HG03108 (cell line): ENCODE results near the gene ADAM12.

ENCODE experiments used
- ATAC-seq: cut with Tn5 transposase; IDR thresholded peaks from one replicate; pipeline ENCODE4 v1.9.1; 2021; ENCODE audit warnings: moderate library complexity; ENCODE audit not compliant: unreplicated experiment

The ADAM12 gene

DNA sequence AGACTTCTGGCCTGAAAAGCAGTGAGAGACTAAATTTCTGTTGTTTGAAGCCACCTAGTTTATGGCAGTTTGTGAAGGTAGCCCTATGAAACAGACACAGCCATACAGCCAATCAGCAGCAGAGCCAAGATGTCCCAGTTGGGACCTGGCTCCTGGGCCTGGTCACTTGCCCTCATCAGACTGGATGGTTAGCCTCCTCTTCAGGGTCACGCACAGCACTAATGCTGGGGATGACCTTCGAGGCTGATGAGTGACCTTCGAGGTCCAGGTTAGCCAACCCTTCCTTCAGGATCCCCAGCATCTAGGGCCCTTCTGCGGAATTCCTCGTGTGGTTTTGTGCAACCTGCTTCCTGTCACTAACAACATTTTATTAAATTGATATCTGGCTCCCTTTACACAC lies 262.3 kb downstream of the ADAM12 start:
- ATAC-seq, result no peak

DNA sequence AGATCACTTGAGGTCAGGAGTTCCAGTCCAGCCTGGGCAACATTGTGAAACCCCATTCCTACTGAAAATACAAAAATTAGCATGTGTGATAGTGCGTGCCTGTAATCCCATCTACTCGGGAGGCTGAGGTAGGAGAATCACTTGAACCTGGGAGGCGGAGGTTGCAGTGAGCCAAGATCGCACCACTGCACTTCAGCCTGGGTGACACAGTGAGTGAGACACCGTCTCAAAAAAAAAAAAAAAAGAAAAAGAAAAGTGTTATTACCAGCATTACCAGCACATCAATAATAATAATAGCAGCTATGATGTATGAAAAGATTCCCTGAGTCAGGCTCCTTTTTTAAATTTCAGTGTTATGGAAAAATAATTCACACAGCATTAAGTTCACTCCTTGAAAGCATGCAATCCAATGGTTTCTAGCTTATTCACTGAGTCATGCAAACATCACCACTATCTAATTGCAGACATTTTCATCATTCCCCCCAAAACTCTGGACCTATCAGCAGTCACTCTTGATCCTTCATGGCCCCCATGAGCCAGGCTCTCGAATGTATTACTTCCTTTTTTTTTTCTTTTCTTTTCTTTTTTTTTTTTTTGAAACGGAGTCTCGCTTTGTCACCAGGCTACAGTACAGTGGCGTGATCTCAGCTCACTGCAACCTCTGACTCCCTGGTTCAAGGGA lies 263.5 kb downstream of the ADAM12 start:
- no peak for ATAC-seq

DNA sequence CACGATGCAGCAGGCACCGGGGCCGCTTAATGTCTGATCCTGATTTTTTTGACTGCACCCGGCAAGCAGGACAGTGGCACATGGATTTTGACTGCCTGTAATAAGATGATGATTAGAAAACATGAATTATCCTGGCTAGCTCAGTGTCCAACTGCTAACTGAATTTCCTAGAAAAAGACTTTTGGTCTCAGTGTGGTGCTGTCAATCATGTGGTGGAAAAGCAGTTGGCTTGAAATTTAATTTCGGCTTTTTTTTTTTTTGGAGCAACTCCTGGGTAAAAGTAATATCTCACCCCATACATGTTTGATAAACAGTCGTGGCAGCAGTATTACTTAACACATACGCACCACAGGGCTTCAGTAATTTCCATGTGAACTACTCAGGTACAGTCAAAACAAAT lies 264.2 kb downstream of the ADAM12 start:
- ATAC-seq, result no peak

DNA sequence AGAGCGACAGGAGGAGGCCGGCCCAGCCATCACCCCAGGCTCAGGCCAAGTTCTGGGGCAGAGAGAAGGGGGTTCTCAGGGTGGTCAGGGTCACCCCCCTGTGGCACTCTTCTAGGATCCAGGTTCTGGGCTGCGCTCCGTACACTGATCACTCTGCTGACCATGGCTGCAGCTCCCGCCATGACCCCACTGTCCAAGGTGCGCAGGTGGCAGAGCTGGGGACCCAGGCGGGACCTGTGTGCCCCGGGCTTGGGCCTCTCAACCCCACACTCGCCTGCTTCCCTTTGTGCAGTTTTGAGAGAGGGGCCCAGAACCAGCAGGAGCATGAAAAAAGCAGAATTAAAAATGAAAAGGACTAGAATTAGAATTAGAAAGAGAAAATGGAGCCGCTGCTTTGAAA lies 264.8 kb downstream of the ADAM12 start:
- ATAC-seq, result no peak

DNA sequence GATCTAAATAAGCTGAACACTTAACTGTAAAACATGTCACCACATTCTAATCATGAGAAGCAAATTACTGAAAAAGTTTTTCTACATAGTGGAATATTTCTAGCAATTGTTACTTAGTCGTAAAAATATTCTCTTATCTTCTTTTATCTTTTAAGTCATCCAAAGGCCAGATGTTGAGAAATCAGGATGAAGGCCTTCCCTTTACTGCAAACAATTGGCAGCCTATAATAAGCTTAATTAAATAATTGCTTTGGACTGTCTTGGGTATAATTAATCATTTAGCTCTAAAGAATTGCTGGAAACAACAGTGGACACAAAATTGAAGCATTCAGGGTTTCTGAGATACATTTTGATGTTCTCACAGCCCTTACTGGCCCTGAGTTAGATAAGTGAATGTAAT lies 265.4 kb downstream of the ADAM12 start:
- ATAC-seq, result no peak

DNA sequence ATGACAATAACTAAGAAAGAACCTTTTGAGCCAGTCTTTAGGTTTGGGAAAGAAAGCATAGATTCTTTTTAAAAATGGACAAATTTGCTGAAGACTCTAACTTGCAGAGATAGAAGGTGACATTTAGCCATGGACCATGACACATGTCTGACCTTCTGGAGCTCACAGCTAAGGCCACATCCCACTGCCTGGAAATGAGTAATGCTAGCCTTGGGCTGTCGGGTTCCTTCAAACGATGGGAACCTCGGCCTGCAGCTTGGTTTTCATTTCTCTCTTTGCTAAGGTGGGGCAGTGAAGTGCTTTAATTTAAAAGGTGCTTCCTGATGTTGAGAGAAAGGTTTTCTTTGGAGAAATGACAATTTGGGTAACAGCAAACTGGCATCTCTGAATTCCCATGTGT lies 268.7 kb downstream of the ADAM12 start:
- ATAC-seq, result no peak

DNA sequence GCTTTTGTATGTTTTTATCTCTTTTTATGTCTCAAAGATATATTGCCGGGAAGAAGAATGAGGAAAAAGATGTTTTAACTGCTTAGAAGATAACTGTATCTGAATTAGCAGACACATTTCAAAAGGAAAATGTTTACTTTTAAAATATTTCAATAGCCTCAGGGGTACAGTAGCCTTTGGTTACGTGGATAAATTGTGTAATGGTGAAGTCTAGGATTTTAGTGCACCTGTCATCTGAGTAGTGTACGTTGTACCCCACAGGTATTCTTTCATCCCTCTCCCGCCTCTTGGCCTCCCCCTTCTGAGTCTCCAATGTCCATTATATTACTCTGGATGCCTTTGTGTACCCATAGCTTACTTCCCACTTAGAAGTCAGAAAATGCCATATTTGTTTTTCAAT lies 269.8 kb downstream of the ADAM12 start:
- ATAC-seq, result no peak

DNA sequence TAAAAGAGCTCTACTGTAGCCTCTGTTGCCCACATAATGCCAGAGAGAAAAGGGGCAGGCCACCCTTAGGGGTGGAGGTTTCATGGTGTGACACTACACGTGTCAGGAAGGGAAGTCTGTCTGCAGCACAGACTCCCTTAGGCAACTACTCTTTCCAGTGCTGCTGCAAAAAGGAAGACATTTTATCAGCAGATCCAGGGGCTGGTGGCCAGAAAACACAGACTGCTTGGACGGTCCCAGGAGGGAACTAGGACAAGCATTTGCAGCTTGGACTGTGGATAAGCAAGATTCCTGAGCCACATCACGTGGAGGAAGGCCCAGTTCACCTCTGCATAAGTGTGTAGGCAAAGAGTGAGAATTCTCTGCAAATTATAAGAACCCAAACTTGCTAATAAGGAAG lies 271.1 kb downstream of the ADAM12 start:
- no peak for ATAC-seq

DNA sequence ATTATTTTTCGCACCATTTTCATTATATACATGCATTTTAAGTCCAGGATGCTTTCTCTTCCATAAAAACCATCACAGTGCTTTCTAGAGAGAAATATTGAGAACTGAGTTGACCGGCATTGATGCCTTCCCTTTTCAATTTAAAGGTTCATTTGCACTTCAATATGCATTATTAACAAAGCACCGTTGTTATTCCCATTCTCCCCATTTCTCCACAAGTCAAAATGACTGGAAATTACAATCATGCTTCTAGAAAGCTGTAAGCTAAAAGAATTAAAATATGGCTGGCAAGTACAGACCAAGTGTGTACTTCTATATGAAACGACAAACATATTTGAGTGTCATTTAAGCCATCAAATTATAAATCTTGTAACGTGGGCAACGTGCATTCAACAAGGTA lies 272.4 kb downstream of the ADAM12 start:
- no peak for ATAC-seq

DNA sequence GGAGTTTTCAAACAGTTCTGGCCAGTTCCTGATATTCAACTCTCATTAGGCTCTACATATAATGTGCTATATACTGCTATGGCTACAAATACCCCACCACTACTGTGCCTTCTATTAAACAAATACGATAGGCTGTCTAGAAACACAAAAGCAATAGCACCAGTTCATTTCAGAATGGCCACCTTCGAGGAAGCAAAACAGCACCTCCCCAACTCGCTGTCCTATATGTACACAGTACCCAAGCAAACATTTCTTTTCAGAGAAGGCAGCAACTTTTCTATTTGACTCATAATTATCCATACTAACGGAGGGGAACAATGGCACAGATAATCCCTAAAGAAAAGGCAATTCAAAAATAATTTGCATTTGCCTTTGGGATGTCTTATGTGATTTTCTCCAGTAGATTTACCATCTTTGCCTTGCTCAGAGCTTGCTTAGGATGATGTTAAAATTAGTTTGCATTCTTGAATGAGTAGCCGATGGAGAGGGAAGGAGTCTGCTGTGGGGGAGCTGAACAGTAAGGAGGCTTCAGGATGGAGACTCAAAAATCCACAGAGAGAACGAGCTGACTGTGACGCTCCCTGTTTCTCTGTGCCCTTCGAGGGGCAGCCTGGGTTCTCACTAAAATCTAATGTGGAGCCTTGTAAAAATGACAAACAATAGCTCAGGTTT lies 273.3 kb downstream of the ADAM12 start:
- ATAC-seq, result no peak

DNA sequence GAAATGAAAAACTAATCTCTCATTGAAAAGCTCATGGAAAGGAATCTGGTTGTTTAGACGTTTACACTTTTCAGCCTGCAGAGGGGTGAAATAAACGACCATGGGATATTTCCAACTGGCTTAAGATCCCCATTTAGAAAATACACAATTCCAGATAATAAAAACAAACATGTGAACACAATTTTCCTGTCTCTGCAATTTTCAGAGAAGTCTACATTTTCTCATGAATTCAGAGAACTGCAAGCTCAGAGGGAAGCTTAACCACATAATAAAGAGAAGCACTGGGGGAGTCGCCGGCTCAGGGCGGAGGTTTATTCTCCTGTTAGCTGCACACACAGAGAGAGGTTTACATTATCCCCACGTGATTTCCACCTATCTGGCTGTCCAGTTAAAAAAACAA lies 276.8 kb downstream of the ADAM12 start:
- no peak for ATAC-seq

DNA sequence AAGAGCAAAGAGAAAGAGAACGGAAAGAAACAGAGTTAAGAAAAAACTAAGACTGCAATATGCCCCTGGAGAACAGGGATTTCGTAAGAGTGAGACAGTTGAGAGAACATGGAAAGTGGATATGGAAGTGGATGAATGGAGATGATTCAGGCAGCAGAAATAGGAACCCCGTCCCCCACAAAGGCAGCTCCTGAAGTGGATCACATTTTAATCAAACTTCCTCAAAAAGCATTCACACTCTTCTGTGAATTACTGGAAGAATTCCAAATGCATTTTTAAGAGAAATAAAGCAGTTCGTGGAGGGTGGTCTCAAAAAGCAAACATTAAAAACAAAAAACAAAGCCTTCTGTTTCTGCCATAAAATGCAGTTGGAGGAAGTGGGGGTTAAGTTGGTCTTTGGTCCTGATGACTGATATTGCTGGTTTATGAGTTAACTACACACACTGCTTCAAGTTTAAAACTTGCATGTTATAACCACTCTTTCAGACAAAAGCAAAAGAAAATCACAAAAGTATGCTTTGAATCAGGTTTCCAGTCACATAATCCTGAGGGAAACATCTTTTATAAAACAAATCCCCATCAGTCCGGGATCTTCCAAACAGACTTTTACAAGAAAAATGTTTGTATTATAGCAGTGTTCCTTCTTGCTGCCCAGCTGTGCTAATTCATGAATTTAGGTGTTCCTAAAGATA lies 277.6 kb downstream of the ADAM12 start:
- ATAC-seq, result no peak

DNA sequence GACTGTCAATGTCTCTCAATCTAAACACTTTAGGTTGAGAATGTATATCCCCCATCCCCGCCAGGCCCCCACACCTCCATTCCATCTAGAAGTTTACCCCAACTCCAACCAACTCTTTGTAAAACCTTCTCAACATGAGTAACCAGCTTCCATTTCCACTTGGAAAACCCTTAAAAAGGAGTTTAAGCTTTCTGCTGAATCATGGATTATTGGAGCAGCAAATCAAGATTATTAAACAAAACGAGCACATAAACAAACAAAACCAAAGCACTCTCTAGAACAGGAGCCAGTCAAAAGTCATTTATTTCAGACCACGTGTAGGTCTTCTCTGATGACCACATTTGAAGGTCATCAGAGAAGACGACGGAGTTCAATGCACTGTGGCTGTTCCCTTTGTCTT lies 278.4 kb downstream of the ADAM12 start:
- ATAC-seq, result no peak

DNA sequence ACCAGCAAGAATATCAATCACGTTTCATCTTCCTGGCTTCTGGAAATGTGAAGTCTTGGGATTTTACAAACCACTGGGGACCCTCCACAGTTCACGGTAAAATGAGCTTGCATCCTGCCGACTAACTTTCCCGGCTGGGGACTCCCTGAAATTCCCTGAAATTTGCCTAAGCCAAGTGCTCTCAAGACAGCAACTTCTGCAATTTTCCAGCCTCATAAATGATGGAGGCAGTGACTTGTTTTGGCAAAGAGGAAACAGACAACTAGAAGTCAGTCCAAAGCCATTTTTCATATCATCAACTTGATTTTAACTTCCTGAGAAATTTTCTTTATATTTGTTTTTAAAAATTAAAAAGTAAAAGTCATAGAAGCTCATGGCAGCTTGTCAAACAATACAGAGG lies 279.6 kb downstream of the ADAM12 start:
- no peak for ATAC-seq

DNA sequence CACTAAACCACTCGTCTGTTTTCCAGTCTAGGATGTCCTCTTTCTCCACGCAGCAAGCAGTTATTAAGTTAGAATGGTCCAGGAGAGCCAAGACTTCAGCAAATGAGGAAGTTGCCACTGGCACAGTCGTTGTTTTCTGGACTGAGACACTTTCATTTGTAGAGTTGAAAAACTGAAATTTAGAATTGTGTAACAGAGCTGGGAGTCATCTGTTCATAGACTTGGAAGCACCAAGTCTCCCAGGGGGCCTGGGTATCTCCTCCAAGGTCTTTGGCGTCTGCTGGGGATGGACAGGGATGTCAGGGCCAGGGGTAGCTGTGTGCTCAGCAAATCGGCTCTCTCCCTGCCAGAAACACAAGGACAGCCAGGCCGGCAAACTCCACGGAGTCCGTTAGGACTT lies 283.5 kb downstream of the ADAM12 start:
- no peak for ATAC-seq

DNA sequence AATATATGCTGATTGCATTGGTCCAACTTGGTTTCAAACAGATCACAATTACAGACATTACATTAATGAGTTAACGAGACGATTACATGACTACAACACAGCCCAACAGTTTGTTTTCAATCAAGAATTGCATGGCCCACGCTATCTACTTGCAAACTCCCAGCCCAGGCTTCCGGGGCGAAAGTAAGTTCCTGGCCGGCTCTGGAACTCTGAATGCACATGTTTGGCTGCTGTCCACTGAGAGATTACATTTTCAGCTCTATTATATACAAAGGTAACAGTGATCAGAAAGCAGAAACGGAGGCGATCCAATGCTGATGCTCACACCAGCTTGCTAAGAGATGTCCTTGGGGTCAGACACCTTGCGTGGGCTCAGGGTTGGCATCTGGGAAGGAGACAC lies 285.6 kb downstream of the ADAM12 start:
- ATAC-seq, result no peak

DNA sequence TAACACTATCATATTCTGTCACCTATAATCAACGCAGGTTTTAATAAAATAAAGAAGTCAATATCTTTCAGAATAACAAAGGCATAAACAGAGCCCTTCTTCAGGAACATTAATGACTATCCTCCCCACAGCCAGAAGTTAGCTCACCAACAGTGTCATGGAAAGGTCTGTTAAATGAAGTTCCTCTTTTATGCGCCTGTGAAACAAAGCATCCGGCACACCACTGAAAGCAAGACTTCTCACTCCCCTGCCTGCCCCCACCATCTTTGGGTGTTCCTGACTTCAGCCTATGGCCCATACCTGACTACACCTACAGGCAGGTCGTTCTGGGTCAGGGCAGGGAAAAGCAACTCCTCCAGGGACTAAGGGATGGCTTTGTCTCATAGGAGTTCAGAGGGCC lies 286.5 kb downstream of the ADAM12 start:
- ATAC-seq, result no peak

DNA sequence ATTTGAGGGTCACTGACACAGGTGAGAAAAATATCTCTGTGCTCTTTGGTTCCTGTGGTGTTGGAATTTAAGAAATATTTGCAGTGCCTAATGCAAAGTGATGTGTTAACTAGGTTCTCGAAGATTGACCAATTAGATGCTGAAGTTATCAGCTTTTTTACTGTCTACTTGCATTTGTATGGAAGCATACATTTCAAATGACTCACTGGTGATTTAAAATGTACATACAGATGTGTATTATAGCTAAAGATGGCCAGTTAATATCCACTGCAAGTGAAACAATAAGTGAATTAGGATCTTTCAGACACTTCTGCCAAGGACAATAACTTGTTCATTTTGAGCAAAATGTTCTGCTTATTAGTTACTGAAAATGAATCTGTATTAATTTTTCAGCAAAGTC lies 287.0 kb downstream of the ADAM12 start:
- ATAC-seq, result no peak

DNA sequence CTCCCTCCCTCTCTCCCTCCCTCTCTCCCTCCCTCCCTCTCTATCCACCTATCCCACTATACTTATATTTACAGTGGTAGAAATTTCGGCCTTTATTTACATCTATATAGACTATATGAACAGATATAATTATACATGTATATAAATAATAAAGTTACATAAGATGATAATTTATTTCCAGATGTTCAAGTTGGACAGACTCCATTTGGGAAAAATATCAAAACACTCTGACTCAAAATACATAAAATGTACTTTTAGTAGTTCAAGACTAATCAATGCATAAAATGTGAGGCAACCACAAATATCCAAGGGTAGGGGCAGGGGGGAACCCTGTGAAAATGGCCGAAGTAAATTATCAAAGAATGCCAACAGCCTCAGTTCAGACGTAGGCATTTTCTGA lies 288.9 kb downstream of the ADAM12 start:
- no peak for ATAC-seq

DNA sequence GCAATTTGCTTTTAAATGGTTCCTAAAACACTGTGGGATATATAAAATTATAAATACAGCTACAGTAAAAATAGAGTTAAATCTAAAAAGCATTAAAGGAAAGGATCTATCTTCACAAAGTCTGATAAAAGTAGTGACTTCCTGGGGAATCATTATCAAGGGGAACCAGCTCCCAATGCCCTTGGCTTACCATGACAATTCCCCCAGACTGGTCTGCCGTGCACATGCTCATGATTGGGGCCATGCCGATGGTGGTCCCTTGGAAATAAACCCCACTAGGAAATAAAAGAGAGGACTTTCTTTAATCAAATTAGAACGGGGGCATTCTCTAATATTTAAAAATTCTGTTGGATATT lies 290.1 kb downstream of the ADAM12 start:
- no peak for ATAC-seq

DNA sequence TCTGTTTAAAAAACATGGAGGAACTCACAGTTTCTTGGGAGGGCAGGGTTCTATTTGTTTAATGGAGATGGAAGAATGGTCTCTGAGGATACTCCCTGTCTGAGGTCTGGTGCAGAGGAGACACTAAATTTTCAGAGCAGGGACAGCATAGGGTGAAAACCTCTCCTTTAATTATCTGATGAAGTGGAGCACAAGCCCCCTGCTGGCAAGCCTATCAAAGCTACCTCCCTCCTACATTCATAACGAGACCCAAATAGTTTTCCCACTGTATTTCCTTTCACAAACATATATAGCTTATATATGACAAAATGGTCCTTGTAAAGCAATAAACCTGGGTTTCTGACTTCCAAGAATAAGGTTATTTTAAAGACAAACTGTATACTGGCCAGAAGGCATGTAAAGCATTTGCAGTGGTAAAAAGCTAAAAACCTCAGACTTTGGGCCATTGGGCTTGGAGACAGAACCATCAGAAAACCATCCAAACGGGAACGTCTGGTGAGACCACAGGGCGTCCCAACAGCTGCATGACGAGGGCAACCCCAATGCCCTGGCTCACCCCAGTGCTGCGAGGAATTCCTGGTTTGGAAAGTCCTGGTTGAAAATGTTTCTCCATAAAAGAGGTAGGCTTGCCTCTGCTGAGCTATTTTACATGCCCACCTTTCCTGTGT lies 290.6 kb downstream of the ADAM12 start:
- ATAC-seq, result no peak

DNA sequence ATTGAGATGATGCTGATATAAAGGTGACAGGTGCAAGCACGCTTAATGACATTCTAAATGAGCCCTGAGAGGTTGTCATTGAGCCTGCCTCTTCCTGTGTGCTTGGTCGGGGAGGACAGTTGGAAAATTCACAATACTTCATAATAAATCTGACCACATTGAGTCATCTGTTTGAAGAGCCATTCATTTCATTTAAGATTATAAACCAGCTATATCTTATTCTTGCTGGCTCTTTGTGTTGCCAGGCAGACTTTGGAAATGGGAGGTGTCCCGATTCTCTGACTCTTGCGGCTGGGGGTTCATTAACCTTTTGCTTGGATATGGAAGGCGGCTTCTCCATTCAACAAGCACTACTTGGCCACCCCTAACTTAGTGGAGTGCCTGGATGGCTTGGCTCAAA lies 293.7 kb downstream of the ADAM12 start:
- ATAC-seq, result no peak
